ENCODE measurements around the gene PPT2. TPM values are rescaled to one million over a fixed set of nuclear protein-coding genes. Genes with fewer than 3 reads are reported as not detected.

The PPT2 gene
- total RNA-seq, 3 donors from 2014 or later (not counting 1 experiment from before 2014, with no cell fraction given), result 16.3 to 28.3 (median 19.0) TPM

GRCh38 chr6:32128751-32129296 is 25.1 kb upstream of the PPT2 start:
- 93% methylated on average over 13 of the region's 13 CpGs for WGBS (ENCODE audit: insufficient coverage)
- Mint-ChIP-seq H3K9me3 (no peaks in the 10 kb centered on the region), H3K4me1 (peaks cover 51 to 56% of the 10 kb centered on the region in 2 donors), H3K36me3 (peaks cover 7% of the 10 kb centered on the region), H3K27ac (peak overlapping the region; percentile 93 to 98), H3K4me3 (peak overlapping the region; percentile 94), H3K27me3 (ENCODE audit: low read depth in 2 of 2) (peaks cover 0 to under 1% of the 10 kb centered on the region in 2 donors)
- intact Hi-C loops (cut with micrococcal nuclease), result loop anchor here (1.0 kb wide), 1 partner anchor 66 kb away; no protein-coding TSS in a partner anchor
- H3K4me3 ChIP-seq (ENCODE audit: low read length), result no peak overlapping the region
- DNase-seq (no peak), ATAC-seq (no peak)
- H3K9me3 ChIP-seq (ENCODE audit: control insufficient read depth, insufficient read depth, low read length), result no peaks in the 10 kb centered on the region
- peak overlapping the region; percentile 67 for H3K27ac ChIP-seq (ENCODE audit: low read length)
- peaks cover 14% of the 10 kb centered on the region for H3K36me3 ChIP-seq (ENCODE audit: control insufficient read depth, insufficient read depth, low read length)
- no peaks in the 10 kb centered on the region for H3K27me3 ChIP-seq (ENCODE audit: control insufficient read depth, insufficient read depth, low read length)
- TF ChIP-seq CTCF (IDR thresholded peaks at IDR 0.05), result no peak
- H3K4me1 ChIP-seq (ENCODE audit: control insufficient read depth, insufficient read depth, low read length), result peaks cover 37% of the 10 kb centered on the region

- WGBS (ENCODE audit: insufficient coverage), result 49% methylated on average over 22 of the region's 22 CpGs
- peak overlapping the region; percentile 93 to 98 for H3K27ac Mint-ChIP-seq
- Histone ChIP-seq H3K27me3 (ENCODE audit: control insufficient read depth, insufficient read depth, low read length) (no peaks in the 10 kb centered on the region), H3K36me3 (ENCODE audit: control insufficient read depth, insufficient read depth, low read length) (peaks cover 8% of the 10 kb centered on the region), H3K9me3 (ENCODE audit: control insufficient read depth, insufficient read depth, low read length) (no peaks in the 10 kb centered on the region), H3K4me1 (ENCODE audit: control insufficient read depth, insufficient read depth, low read length) (peaks cover 37% of the 10 kb centered on the region), H3K4me3 (ENCODE audit: low read length) (peak overlapping the region; percentile 75), H3K27ac (ENCODE audit: low read length) (peak overlapping the region; percentile 80)
- DNase-seq (no peak), ATAC-seq (no peak)
- H3K27me3 Mint-ChIP-seq (ENCODE audit: low read depth in 2 of 2), result peaks cover 0 to 2% of the 10 kb centered on the region in 2 donors
- peak overlapping the region; percentile 94 for H3K4me3 Mint-ChIP-seq
- no peak for TF ChIP-seq CTCF (IDR thresholded peaks at IDR 0.05)
- H3K4me1 Mint-ChIP-seq, result peaks cover 45 to 51% of the 10 kb centered on the region in 2 donors
- intact Hi-C loops (cut with micrococcal nuclease), result loop anchor here (1.0 to 2.0 kb wide), 3 partner anchors 19 to 48 kb away; partner anchors contain the start of gene PPT2
- H3K9me3 Mint-ChIP-seq, result no peaks in the 10 kb centered on the region
- H3K36me3 Mint-ChIP-seq, result peaks cover 7% of the 10 kb centered on the region
Observed at GRCh38 chr6:32129297-32130088, 24.4 kb upstream of the PPT2 start.

DNA sequence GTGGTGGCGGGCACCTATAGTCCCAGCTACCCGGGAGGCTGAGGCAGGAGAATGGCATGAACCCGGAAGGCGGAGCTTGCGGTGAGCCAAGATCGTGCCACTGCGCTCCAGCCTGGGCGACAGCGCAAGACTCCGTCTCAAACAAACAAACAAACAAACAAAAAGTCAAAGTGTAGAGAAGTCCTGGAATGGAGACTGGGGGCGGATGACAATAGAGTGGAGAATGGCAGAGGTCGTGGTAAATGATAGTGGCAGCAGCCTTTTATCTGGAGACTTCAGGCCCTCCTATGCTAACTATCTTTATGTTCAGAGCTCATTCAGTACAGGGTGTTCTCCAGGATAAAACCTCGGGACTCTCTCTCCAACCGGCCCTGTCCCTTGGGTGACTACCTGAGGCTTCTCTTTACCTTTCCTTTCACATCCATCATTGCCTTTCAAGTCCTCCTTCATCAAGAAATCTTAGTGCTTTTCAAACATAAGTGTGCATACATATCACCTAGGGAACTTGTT is 22.4 kb upstream of the PPT2 start:
- peaks cover 5 to 8% of the 10 kb centered on the region in 2 donors for H3K27me3 Mint-ChIP-seq (ENCODE audit: low read depth in 2 of 2)
- 97% methylated on average over 14 of the region's 14 CpGs for WGBS (ENCODE audit: insufficient coverage)
- intact Hi-C loops (cut with micrococcal nuclease), result loop anchor here (2.0 kb wide), 1 partner anchor 17 kb away; no protein-coding TSS in a partner anchor
- ATAC-seq (no peak), DNase-seq (no peak)
- H3K9me3 ChIP-seq (ENCODE audit: control insufficient read depth, insufficient read depth, low read length), result no peaks in the 10 kb centered on the region
- no peak for TF ChIP-seq CTCF (IDR thresholded peaks at IDR 0.05)
- H3K36me3 ChIP-seq (ENCODE audit: control insufficient read depth, insufficient read depth, low read length), result peaks cover under 1% of the 10 kb centered on the region
- no peaks in the 10 kb centered on the region for H3K36me3 Mint-ChIP-seq
- no peaks in the 10 kb centered on the region for H3K9me3 Mint-ChIP-seq
- H3K4me3 Mint-ChIP-seq, result peak overlapping the region; percentile 26
- H3K27ac Mint-ChIP-seq, result peak overlapping the region in 1 of 2 donors; percentile 61
- H3K27me3 ChIP-seq (ENCODE audit: control insufficient read depth, insufficient read depth, low read length), result no peaks in the 10 kb centered on the region
- H3K4me3 ChIP-seq (ENCODE audit: low read length), result no peak overlapping the region
- H3K4me1 ChIP-seq (ENCODE audit: control insufficient read depth, insufficient read depth, low read length), result peaks cover 37% of the 10 kb centered on the region
- H3K27ac ChIP-seq (ENCODE audit: low read length), result no peak overlapping the region
- H3K4me1 Mint-ChIP-seq, result peaks cover 34 to 40% of the 10 kb centered on the region in 2 donors

All from natural killer cell (primary cell).